GM18907 (cell line): Measurements from ENCODE around the gene SRL.
"Not testable (repeated sequence)": the region's sequence is repeated elsewhere in the genome, so short reads cannot be mapped to it uniquely, and the experiment has no call there.

ENCODE experiments used
- ATAC-seq: cut with Tn5 transposase; IDR thresholded peaks from one replicate; pipeline ENCODE4 v1.9.1; 2021; ENCODE audit warnings: mild to moderate bottlenecking, moderate library complexity; ENCODE audit not compliant: unreplicated experiment

The SRL gene

DNA sequence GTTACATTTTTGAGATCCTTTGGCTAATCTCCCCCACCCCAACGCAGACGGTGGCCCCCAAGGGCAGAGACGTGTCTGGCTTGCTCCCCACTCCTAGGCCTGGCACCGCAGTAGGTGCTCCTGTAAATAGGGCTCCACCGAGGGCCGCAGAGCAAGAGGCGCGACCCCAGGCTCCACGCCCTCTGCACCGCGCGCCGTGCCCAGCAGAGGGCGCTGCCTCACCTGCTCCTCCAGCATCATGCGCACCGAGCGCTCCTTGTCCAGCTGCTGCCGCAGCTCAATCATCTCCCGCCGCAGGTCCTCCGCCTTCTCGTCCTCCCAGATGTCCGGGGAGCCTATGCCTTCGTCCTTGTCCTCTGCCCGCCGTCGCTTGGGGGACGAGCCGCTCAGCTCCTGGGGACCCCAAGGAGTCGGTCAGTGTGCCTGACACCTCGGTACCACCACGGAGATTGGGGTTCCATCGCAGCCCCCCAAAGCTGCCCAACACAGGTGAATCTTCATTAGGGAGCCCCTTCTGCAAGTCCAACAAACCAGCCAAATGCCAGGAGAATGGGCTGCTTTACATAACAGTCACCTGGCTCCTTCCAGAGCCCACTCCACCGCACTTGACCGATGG, 19.8 kb upstream of the SRL start:
- ATAC-seq, result no peak

DNA sequence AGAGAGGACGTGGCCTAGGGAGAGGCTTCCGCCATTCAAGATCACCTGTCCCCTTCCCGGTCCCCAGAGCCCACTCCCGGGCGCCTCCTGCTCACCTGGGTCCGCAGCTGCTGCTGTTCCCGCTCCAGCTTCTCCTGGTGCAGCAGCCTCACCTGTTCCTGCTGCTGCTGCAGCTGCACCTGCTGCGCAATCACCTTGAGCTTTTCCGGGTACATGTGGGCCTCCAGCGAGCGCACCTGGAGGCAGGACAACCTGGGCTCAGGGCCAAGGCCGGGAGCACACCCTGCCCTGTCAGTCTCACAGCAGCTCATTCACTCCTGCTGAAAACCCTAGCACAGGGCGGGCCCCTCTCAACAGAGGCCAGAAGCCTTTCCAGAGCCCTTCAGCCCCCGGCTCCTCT, 18.5 kb upstream of the SRL start:
- ATAC-seq, result no peak

DNA sequence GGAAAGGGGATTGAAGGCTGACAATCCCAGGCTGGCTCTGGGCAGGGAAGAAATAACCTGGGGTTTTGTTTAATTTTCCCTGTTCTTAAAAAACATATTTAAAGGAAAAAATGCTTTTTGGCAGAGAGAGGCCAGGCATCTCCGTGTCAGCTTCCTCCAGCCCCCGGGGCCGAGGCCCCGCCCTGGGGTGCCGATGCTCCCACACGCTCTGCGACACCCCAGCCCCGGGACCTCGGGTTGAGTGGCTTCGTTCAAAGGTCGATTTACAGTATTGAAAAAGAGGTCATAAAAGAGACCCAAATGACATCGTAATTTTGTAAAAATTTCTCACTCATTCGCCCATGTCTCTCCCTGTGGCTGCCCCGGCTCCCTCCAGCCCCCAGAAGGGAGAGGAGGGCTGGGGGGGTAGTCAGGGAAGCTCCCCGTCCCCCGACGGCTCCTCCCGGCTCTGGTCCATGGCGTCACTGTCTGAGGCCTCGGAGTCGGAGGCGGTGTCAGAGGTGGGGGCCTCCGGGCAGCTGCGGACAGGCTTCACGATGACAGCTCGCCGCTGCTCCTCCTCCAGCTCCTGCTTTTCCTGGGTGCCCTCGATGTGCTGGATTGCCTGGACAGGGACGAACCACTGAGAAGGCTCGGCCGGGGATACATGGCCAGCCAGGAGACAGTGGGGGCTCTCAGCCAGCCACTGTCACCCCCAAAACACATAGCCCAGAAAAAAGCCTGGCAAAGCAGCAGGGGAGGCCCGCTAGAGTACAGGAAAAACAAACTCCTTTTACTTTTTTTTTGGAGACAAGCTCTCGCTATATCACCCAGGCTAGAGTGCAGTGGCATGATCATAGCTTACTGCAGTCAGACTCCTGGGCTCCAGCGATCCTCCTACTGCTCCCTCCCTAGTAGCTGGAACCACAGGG, 16.0 kb upstream of the SRL start:
- no peak for ATAC-seq

DNA sequence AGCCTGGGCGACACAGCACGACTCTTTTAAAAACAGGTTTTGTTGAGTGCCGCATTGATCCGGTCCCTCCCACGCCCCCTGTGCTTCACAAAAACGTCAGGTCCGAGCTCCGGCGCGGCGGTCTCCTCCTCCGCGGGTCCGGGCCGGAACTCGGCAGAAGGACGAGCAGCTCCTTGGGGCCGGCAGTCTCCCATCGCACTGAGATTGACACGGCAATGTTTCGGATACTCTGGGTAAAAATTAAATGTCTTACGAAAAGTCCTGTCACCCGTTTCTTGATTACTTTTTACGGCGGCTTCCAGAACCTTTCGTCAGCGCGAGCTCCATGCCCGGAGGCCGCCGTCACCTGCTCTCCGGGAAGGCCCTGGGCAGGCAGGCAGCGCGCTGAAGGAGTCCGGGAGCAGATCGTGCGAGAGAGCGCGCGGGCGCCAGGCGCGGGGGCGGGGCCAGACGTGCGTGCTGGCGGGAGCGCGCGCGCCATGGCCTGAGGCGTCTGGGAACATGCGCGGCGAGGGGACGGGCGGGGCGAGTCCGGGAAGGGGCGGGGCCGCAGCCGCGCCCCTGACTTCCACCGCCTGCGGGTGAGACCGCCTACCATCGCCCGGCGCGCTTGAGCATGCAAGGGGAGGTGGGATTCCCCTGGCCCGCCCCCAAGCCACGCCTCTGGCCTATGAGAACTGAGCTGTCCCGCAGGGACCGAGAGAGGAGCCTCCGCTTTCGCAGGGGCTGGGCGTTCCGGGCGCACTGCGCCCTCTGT, 11.7 kb upstream of the SRL start:
- ATAC-seq, result peak; percentile 95

DNA sequence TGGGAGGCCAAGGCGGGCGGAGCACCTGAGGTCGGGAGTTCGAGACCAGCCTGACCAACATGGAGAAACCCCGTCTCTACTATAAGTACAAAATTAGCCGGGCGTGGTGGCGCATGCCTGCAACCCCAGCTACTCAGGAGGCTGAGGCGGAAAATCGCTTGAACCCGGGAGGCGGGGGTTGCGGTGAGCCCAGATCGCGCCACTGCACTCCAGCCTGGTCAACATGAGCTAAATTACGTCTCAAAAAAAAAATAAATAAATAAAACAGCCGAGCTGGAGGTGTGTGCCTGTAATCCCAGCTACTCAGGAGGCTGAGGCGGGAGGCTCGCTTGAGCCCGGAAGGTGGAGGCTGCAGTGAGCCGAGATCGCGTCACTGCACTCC, 11.1 kb upstream of the SRL start:
- not testable (repeated sequence) for ATAC-seq

DNA sequence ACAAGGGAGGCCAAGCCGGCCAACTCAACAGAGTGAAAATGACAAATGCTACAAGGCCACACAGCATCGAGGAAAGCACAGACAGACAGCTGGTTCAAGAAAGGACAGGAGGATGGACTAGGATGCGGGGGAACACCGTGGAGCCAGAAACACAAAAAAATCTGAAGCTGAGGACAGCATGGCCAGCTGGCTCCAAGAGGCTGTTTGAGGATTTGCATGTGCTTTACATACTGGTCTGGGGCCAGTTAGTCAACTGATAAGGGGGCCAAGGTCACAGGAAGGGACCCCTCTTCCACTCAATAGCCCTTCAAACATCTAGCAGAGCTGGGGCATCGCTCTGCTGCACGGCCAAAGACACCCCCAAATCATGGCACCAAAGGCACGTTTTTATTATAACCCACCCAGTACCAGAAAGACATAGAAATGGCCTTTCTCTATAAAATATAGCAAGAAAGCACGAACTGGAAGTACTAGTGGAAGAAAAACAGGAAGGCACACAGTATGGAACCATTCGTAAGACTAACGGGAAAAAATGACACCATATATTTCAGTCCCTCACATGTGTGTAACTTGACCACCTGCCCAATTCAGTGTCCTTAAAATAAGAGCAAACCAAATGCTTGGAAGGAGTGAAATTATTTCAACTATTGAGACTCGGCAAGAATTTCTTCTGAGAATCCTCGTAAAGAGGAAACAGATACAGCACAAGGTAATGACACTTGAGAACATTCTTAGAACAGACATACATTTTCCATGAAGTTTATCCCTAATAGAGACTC, 7.8 kb upstream of the SRL start:
- no peak for ATAC-seq

DNA sequence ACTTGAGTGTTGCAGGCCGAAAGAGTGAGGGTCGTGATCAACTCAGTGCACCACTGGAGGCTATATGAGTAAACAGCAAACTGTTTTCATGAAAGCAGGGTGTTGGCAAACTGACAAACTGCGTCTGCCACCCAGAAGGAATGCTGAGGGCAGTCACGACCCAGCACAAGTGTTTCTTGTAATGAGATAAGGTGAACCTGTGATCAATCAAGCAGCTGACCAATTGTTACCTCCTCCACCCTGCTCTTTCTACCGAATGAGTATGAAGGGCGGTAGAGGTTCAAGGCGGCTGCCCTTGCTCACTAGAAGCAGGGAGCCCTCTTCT, 5.5 kb upstream of the SRL start:
- ATAC-seq, result no peak

DNA sequence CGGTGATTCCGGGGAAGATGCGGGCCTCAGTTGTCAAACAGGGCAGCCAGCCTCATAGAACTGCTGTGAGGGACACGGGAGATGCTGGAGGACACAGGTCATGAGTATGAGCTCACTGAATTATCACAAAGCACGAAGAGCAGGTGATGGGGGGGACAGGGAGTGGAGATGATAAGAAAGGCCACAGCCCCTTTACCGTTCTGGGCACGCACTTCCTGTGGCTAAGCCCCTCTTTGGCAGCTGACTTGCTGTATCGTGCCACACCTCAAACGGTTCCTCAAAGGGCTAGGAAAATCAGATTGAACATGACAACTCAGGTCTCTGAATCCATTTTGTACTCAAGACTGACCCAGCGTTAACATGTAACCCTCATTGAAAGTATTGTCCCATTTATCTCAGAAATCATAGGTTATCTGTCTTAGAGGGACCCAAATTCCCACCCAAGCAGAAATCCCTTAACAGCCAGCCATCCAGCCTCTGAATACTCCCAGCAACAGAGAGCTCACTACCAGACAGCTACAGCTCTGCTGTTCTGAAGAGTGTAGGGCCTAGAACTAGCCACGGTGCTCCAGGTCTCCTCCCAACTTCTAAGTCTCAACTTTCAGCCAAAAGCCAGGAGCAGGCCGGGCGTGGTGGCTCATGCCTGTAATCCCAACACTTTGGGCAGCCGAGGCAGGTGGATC, 5.0 kb upstream of the SRL start:
- no peak for ATAC-seq

DNA sequence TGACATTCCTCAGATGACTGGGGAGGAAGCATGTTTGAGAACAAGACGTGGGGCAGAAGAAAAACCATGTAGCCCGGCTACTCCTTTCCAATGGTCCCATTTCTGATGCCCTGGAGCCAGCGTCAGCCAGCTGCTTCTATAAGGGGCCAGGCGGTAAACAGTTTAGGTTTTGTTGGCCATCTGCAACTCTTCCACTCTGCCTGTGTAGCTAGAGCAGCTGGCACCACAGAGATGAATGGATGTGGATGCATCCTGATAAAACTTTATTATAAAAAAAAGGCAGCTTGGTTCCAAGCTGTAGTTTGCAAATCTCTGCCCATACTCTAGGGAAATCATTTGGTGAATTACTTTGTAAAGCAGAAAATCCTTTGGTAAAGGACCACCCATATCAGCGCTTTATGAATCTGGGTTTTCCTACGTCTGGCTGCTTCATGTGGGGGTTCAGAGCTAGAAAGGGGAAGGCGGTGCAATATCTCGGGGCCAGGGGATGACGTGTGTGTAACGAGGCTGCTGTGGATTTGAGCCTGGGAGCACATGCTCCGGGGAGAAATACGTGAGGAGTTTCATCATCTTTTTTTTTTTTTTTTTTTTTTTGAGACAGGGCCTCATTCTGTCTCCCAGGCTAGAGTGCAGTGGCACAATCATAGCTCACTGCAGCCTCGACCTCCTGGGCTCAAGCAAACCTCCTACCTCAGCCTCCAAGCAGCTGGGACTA, 3.4 kb upstream of the SRL start:
- ATAC-seq, result no peak

DNA sequence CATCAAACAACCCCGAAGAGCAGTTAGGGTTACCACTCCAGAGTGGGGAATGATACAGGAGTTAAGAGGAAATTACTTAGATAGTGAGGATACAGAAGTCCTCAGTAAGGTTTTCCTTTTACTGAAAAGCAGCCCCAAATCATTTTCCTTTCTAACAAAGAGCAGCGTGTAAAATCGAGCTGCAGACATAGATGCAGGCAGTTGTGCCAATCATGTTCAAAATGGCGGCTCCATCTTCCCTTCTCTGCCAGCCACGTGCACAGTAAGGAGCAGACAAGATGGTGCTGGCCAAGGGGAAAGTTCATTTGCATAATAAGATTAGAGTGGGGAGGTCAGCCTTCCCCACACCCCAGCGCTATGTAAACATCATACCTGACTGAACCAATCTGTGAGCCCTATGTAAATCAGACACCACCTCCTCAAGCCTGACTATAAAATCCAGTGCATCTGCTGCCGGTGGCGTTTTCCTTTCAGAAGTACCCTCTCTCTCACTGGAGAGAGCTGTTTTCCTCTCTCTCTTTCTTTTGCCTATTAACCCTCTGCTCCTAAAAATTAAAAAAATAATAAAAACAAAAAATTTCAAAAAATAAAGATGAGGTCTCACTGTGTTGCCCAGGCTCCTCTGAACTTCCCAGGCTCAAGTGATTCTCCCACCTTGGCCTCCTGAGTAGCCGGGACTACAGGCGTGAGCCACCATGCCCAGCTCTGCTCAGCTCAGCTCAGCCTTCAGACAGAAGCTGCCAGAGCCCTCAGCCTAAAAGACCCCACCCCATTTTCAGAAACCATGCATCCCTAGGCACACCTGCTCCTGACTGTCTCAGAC, 2.6 kb upstream of the SRL start:
- ATAC-seq, result no peak

DNA sequence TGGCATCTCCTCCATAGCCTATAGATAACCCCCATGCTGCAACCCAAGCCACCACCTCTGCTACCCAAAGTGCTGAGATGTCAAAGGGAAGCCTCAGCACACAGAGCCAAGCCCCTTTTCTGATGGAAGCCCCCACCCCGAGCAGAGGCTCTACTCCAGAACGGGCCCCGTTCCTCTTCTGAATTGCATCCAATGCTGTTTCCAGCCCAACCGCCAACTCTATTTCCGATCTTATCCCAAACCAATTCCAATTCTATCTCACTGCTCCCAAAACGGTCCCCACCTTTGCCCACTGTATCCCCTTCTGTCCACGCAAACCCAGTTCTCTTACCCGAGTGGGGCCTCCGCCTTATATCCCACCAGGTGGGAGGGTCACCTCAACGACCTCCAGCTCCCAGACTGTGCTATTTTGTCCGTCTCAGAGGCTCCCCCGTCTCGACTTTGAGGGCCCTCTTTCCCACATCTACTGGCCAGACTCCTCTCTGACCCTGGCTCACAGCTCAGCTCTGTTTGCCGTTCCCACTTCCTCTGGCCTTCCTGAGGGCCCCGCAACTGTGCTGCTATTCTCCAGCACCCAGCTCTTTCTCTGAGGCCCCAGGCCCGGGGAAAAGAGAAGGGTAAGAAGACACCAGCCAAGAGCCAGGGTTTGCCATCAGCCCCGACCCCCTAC, 487 bp downstream of the SRL start:
- ATAC-seq, result no peak

DNA sequence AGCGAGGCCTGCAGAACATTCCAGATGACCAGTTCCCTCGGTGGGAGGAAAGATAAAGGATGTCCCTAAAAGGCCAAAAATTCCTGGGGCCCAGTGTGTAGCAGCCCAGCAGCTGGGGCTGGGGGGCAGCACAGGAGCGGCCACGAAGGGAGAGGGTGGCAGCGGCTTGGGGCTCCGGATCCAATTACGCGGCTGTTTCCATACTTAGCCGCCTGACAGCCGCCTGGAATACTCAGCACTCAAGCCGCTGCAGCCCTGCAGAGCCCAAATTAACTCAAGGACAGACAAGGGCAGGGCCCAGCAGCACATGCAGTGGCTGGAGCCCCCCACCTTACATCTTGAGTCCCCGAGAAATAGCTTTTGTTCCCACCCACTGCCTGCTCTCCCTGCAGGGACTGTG, 1.3 kb downstream of the SRL start:
- ATAC-seq, result no peak

DNA sequence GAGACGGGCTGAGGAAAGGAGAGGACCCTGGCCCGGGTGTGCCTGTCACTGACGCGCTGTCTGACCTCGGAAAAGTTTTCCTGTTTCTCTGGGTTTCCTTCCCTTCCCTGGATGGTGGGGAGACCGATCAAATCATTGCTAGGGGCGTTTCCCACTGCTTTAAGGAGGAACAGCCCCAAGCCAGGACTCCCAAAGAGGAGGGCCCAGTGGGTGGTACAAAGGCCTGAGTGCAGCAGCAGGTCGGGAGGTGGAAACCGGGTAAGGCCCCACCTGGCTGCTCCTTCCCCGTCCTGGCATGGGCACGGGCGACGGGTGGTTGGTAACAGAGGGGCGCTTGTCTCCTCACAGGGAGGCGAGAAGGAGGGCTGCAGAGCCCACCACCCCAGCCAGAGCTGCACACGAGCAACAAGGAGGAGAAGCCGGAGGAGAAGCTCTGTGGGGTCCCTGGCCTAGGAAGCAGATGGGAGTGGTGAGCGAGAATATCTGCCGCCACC, 2.2 kb downstream of the SRL start:
- no peak for ATAC-seq

DNA sequence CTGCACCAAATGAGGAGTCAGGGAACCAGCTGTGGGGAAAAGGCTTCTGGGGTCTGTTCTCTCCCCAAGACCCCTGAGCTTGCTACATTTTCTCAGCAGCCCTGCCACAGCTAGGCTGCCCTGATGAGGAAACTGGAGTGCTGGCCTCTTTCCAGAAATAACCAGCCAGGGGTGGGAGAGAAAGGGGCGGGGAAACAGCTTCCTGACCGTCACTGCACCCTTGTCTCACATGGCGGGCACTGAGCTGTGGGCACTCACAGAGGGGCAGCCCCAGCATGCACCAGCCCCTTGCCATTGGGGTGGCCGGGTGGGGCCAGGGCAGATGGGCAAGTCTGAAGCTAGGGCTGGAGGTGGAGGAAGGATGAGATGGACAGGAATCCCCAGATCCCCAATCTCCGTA, 2.9 kb downstream of the SRL start:
- ATAC-seq, result no peak

DNA sequence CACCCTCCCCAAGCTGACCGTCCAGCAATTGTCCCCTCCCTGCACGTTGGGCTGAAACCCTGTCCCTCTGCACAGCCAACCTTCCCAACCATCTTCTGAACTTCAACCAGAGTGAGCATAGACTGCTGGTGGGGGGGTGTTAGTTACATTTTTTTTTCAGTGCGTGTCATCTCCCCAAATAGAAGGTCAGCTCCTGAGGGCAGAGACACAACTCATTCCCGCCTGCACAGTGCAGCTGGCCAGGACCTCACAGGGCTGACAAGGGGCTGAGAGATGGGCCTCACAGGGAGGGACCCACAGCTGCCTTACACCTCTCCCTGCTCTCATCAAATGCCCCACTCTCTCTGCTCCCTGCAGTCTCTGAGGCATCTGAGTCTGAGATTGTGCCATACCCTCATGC, 8.4 kb downstream of the SRL start:
- no peak for ATAC-seq

DNA sequence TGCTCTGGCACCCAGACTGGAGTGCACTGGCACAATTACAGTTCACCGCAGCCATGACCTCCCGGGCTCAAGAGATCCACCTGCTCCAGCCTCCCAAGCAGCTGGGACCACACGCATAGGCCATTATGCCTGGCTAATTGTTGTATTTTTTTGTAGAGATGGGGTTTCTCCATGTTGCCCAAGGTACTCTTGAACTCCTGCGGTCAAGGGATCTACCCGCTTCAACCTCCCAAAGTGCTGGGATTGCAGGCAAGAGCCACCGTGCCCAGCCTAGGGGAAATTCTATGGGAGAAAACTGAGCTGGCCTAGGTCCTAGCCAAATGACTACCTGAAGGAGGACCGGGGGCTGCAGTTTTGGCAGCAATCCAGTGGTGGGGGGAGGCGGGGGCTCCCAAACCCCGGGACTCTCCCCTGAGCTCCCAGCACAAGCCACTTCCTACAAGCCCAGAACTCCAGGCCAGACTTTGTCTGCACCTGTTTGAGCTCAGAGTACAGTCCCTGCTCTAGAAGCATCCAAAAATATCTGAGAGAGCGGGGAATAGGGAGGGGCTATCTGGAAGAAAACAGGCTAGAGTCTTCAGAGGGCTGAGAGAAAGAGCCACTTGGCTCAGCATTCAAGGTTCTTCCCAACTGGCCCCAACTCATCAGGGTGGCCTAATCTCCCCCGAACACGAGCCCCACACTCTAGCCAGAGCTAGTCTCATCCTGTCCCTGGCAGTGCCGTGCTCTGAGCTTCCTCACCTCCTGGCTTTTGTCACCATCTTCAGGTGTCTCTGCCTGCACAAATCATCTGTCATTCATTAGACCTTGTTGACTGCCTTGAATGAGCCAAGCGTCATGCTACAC, 9.1 kb downstream of the SRL start:
- no peak for ATAC-seq

DNA sequence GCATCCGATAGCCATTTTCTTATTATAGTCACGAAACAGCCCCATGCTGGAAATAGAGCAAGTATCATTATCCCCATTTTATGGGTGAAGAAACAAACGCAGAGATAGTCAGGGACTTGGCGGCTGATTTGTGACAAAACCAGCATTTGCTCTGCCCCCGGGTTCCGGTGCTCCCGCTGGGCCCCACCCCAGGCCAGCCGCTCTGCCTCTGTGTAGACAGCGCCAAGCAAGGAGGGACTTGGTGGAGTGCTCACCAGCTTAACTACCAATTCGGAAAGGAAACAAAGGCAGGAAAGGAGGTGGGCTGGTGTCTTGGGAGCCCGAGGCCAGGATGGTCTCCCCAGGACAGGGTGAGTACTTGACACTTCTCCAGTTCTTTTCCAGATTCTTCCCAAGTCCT, 10.0 kb downstream of the SRL start:
- no peak for ATAC-seq

DNA sequence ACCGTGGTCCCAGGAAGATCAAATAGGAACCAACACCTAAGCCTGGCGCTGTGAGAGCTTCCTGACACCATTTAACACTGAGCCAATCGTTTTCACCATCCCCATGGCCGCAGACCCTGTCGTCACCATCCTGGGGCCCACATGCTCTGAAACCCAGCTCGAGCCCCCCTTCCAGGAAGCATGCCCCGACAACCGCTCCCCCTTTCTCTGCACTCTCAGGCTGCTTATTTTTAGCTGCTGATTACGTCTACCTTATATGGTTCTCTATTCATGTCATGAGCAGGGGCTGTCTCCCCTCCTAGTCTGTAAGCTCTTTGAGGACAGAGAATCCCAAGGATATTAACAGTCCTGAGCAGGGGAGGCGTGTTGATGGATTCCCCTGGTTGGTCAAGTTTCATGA, 10.5 kb downstream of the SRL start:
- ATAC-seq, result no peak
